Activated T-helper 1 cell treated with Interleukin-2 at 50 U/mL for 16 hours (primary cell): Measurements from ENCODE around the gene UTS2B.

Experiments
- DNase-seq: peaks from one replicate; pipeline ENCODE4 v3.0.0-alpha.2; 2020; ENCODE audit warnings: low read depth

Gene UTS2B

GRCh38 chr3:191321019-191321767 lies 9.1 kb downstream of the UTS2B start:
- no peak for DNase-seq

- DNase-seq = no peak
Observed at GRCh38 chr3:191320316-191320715, 10.0 kb downstream of the UTS2B start.

DNA sequence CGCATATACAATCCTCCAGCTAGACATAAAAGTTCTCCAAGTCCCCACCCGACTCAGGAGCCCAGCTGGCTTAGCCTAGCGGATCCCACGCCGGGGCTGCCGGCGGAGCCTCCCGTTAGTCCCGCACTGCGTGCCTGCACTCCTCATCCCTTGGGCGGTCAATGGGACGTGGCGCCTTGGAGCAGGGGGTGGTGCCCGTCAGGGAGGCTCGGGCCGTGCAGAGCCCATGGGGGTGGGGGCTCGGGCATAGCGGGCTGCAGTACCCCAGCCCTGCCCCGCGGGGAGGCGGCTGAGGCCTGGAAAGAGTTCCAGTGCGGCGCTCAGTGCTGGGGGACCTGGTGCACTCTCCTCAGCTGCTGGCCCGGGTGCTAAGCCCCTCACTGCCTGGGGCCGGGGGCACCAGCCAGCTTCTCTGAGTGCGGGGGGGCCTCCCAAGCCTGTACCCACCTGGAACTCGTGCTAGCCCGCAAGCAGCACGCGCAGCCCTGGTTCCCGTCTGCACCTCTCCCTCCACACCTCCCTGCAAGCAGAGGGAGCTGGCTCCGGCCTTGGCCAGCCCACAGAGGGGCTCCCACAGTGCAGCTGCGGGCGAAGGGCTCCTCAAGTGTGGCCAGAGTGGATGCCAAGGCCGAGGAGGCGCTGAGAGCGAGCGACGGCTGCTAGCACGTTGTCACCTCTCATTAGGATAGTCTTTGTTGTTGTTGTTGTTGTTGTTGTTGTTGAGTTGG lies 13.3 kb downstream of the UTS2B start:
- DNase-seq = no peak

GRCh38 chr3:191314109-191314728 lies 16.1 kb downstream of the UTS2B start:
- no peak for DNase-seq

DNA sequence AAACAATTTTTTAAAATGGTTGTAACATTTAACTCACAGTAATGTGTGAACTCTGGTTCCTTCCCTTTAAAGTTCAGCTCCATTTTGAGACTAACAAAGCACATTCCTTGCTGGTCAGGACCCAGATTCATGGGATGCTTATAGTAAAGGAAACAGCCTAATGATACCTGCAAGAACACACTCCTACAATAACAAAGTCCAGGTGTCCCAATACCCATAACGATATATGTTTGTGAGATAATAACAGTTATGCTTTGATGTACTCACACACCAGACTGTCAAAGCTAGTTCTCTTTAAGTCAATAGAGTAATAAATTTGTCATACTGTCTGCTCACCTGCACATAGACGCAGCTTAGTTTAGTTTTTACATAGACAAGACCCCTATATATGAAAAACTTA lies 17.0 kb downstream of the UTS2B start:
- DNase-seq = no peak

- no peak for DNase-seq
Observed at GRCh38 chr3:191307341-191307740, 23.0 kb downstream of the UTS2B start.

DNA sequence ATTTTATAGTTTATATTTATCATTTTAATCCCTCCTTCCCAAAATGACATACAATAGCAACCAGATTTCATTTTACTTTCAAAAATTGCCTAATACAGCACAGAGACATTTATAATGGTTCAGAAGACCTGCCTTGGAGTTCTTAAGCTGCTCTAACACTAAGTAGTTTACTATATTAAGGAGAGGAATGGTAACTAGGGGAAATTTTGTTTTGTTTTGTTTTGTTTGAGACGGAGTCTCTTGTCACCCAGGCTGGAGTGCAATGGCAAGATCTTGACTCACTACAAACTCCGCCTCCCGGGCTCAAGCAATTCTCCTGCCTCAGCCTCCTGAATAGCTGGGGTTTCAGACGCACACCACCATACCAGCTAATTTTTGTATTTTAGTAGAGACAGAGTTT lies 23.9 kb downstream of the UTS2B start:
- no peak for DNase-seq

- DNase-seq = no peak
Observed at GRCh38 chr3:191303596-191303995, 26.7 kb downstream of the UTS2B start.

DNA sequence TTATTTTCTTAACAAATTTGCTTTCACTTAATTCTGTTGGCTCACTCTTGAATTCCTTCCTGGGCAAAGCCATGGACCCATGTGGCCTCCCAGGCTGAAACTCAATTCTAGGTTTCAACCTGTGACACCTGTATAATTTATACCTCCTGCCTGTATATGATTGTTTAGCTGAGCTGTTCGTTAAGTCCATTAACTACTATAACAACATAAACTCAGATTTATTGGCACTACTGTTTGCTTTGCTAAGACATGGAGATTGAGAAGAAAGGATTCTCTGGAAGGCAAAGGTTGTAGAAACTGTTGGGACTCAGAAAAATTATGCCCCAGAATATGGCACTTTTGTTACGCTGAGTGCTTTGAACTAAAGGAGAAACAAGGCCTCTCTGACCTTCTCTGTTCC lies 27.9 kb downstream of the UTS2B start:
- no peak for DNase-seq

GRCh38 chr3:191301782-191302411 lies 28.4 kb downstream of the UTS2B start:
- DNase-seq = no peak

- no peak for DNase-seq
Observed at GRCh38 chr3:191301017-191301416, 29.3 kb downstream of the UTS2B start.

GRCh38 chr3:191300422-191300821 lies 29.9 kb downstream of the UTS2B start:
- DNase-seq = no peak

- DNase-seq = no peak
Observed at GRCh38 chr3:191298846-191299245, 31.5 kb downstream of the UTS2B start.

DNA sequence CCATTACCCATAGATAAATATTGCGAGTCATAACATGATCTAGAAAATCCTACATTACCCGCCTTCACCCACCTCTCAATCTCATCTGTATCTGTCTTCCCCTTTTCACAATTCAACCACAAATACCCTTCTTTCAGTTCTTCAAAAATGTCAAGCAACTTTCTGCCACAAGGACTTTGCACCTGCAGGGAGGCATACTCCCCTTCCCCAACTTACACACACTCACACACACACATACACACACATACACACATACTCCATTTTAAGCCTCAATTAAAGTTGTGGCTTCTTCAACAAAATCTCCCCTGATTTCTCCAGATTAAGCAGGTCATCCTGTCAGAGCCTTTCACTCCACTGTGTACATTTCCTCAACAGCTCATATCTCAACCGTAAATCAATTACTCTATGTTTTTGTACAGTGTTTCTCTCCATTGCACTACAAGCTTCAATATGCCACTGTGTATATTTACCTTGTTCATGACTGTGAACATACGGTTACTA lies 34.2 kb downstream of the UTS2B start:
- no peak for DNase-seq

GRCh38 chr3:191294291-191294690 lies 36.0 kb downstream of the UTS2B start:
- DNase-seq = no peak

GRCh38 chr3:191292243-191293015 lies 37.9 kb downstream of the UTS2B start:
- no peak for DNase-seq

- no peak for DNase-seq
Observed at GRCh38 chr3:191290311-191291025, 39.9 kb downstream of the UTS2B start.

DNA sequence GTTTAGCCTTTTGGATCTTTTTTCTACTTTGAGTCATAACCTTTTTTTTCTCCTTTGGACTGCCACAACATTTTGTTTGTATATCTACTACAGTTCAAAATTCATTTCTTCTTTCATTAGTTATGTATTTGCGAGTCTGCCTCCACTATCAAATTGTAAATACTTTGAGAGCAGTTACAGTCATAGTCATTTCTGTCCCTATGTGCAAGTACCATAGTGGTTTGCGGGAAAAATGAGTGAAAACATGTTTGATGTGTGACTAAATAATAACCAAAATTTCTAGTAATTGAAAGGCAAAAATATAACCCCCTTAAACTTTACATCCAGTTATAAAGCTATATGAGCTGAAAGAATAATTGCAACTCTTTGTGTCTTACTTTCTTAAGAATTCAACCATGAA lies 46.9 kb downstream of the UTS2B start:
- DNase-seq = no peak

DNA sequence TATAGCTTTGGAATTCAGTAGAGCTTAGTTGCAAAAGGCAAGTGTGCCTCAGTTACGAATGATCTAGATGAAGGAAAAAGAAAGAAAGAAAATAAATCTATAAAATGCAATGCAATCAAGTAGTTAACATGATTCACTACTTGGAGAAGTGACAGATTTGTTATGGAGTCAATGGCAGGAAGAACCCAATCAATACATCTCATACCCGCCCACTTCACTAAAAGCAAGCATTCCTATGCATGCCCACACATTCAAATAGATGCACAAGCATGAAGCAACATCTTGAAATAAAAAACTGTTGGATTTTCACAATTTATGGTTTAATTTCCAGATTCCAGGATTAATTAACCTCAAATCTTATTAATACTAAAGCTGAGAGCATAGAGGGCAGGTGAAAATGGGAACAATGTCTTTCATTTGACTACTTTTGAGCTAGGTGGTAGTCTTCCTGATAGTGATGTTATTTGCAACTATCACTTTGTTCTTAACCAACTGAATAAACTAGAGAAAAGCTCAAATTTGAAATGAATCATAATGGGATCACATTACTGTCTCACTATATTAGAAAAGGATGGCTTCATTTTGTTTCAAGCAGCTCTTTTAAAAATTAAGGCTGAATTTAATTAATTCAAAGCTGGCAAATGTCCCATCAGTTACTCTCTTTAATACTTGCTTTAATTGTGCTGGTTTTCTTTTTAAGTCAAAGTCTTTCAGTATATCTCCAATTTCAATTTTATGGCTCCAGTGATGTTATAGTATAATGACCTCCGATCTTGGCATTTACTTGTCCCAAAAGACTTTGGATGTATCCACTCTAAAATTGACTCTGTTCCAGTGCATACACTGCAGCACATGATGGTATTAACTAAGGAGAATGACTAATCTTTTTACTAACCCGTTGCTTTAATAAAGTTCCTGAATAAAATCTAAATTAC lies 47.8 kb downstream of the UTS2B start:
- DNase-seq = no peak

DNA sequence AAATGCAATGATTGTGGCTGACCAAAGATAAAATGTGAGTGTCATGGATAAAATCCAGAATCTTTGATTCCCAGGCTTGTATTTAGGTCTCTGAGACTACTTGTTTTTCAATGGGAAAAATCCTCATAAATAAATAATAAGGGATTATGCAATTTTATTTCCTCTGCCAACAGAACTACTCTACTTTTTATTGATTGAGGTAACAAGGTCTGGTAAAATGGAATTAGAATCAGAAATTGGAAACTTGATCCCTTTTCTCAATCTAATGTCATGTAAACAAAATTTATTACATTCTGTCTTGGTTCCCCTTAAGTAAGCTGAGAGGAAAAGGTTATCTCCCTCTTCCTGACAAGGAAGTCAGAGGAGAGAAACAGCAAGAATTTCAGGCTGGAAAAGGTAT lies 49.4 kb downstream of the UTS2B start:
- no peak for DNase-seq
